Adrenal gland (tissue), 12 donors: ENCODE data around the gene XRCC5. TPM values are rescaled to one million over a fixed set of nuclear protein-coding genes. Genes with fewer than 3 reads are reported as not detected.

Experiments used
- DNase-seq, 7 donors: peaks; one replicate each; pipeline ENCODE4 v3.0.0-alpha.2; 2019 to 2020
- H3K27ac ChIP-seq, 5 donors: fragments of 200-600 bp; sonication (generic) in 4 of 5; 1 replicate in 3 of 5; 2 replicates in 2 of 5; pipeline versions ENCODE4 v1.5.1 to v1.8.0; 2016 to 2020; ENCODE audit warnings: mild to moderate bottlenecking in 1 of 5
- H3K27me3 ChIP-seq: fragments of 200-600 bp; 2 replicates; pipeline ENCODE4 v1.8.0; 2021
- H3K36me3 ChIP-seq, 2 donors: fragments of 200-600 bp; replicated peaks in 1 of 2; 1 replicate in 1 of 2; 2 replicates in 1 of 2; pipeline versions ENCODE4 v1.5.1 to v1.8.0; 2018 to 2022
- H3K4me1 ChIP-seq, 2 donors: fragments of 200-600 bp; replicated peaks in 1 of 2; 1 replicate in 1 of 2; 2 replicates in 1 of 2; pipeline versions ENCODE4 v1.5.1 to v1.8.0; 2018 to 2021
- H3K4me3 ChIP-seq, 4 donors: fragments of 200-600 bp; sonication (generic) in 3 of 4; one replicate each; pipeline ENCODE4 v1.5.1; 2016 to 2018
- H3K9me3 ChIP-seq, 3 donors: fragments of 200-600 bp; sonication (generic) in 1 of 3; replicated peaks in 1 of 3; 1 replicate in 2 of 3; 2 replicates in 1 of 3; pipeline versions ENCODE4 v1.5.1 to v1.8.0; 2016 to 2021
- POLR2A ChIP-seq, 2 donors: fragments of 450-650 bp; IDR thresholded peaks; one replicate each; pipeline ENCODE4 v1.6.1; 2017; ENCODE audit warnings: antibody characterized with exemption in 2 of 2, mild to moderate bottlenecking in 2 of 2, moderate library complexity in 1 of 2
- WGBS, 4 donors: extraction: QIAGEN DNeasy Blood & Tissue Kit in 2 of 4; methylation state at CpG; one replicate each; pipeline versions ENCODE4 v1.1.5 to v1.1.7; 2013 to 2017; 5-methylcytosine and 5-hydroxymethylcytosine counted together
- intact Hi-C, 2 donors: fragments of 100-400 bp; cut with DNase I; formaldehyde crosslinking; loops; one replicate each; pipeline versions ENCODE4 v1.14.1 to v1.15.0; 2022 to 2023
- polyA plus RNA-seq, 3 donors: library from polyadenylated mRNA; stranded (reverse); fragments of 200-250 nt in 2 of 3; fragments of 350-450 nt in 1 of 3; fragmentation: Illumina TruSeq in 1 of 3; extraction: RNeasy Lipid Tissue Mini Kit (QIAGEN cat#74804) in 1 of 3; gene quantifications; one replicate each; pipeline ENCODE4 v1.2.3, GENCODE V29; 2013 to 2014
- total RNA-seq, 9 donors: library from RNA; depleted of rRNA in 4 of 9; stranded (reverse); fragments of >200 nt in 4 of 9; fragments of 120-200 nt in 1 of 9; fragmentation: NEBNext Ultra II Directional in 1 of 9; extraction: Animal tissue kit (Norgen Biotek cat#: 25700) in 1 of 9; gene quantifications; one replicate each; pipeline versions ENCODE4 v1.1.0 to v1.2.4, GENCODE V29; 2013 to 2023
- TF ChIP-seq, protein P1 (sequence below), 6 experiments: fragments of 450-650 bp in 4 of 6; fragments of 200-600 bp in 2 of 6; sonication (generic) in 1 of 6; IDR thresholded peaks; 1 replicate in 5 of 6; 2 replicates in 1 of 6; pipeline versions ENCODE4 v1.5.1 to v1.8.0; 2016 to 2021; ENCODE audit warnings: antibody characterized with exemption in 6 of 6, mild to moderate bottlenecking in 2 of 6, moderate library complexity in 1 of 6
- donor health status: healthy with polysubstance abuse.
- donor health status: Bipolar disorder and iron deficiency.
- donor health status: DM: yes; HTN: yes; CAD: no.
- donor health status: DM: no; HTN: no; CAD: no.
- donor health status: DM: no; HTN: no; CAD: no.
- donor health status: DM: yes; HTN: yes; CAD: no.

The XRCC5 gene
- total and polyA plus RNA-seq, 12 donors: 58.4 to 224 (median 158) TPM

DNA sequence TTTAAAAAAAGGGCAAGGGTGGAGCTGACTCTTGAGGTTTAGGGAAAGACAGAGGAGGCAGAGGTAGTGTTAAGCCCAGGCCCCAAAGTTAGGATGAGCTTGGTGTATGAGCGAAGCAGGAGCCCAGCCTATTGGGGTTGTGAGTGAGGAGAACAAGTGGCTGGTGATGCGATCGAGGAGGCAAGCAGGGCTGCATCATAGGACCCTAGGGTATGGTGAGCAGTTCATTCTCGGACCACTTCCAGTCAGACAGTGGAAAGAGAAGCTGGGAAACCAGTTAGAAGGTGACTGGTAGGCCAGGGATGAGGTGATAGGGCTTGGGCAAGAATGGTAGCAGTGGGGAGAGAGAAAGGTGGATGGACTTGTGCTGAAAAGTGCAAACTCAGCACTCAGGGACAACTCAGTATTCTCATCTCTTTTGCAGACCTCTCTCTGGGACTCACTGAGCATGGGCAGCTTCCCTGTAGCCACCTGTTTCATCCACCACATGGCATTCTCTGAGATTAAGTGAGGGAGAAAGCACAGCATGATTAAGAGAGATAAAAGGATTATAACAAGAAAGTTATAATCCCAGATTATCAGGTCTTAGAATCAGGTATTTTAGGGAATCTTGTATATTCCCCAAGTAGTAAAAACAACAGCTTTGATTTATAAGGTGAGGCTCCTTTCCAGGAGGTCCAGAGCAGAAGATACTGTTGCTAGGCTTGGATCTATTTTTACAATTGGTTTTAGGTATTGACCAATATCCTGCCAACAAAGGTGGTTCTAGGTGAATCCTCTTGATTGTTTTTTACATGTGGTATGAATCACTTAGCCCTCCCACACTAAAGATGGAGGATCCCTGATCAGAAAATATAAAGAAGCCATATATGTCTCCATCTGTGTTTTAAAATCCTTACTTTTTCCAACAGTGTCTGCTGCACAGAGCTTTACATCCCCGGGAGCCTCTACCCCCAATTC lies 38.3 kb downstream of the XRCC5 start:
- TF ChIP-seq POLR2A (IDR thresholded peaks at IDR 0.05): no peak
- TF ChIP-seq, protein P1, sequence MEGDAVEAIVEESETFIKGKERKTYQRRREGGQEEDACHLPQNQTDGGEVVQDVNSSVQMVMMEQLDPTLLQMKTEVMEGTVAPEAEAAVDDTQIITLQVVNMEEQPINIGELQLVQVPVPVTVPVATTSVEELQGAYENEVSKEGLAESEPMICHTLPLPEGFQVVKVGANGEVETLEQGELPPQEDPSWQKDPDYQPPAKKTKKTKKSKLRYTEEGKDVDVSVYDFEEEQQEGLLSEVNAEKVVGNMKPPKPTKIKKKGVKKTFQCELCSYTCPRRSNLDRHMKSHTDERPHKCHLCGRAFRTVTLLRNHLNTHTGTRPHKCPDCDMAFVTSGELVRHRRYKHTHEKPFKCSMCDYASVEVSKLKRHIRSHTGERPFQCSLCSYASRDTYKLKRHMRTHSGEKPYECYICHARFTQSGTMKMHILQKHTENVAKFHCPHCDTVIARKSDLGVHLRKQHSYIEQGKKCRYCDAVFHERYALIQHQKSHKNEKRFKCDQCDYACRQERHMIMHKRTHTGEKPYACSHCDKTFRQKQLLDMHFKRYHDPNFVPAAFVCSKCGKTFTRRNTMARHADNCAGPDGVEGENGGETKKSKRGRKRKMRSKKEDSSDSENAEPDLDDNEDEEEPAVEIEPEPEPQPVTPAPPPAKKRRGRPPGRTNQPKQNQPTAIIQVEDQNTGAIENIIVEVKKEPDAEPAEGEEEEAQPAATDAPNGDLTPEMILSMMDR (IDR thresholded peaks at IDR 0.05): no peak
- no peak for DNase-seq
- peaks cover 0 to 93% of the 10 kb centered on the region in 2 donors for H3K36me3 ChIP-seq
- no peaks in the 10 kb centered on the region for H3K4me1 ChIP-seq
- no peak overlapping the region for H3K4me3 ChIP-seq
- no peak overlapping the region for H3K27ac ChIP-seq
- intact Hi-C loops: loop anchor here in 1 of 2 donors (10.0 kb wide), 1 partner anchor 257 kb away; no protein-coding TSS in a partner anchor
- WGBS, 4 donors: 93 to 98% (median 97%) methylated on average over 5 of the region's 5 CpGs
- no peaks in the 10 kb centered on the region for H3K27me3 ChIP-seq
- H3K9me3 ChIP-seq: no peaks in the 10 kb centered on the region

DNA sequence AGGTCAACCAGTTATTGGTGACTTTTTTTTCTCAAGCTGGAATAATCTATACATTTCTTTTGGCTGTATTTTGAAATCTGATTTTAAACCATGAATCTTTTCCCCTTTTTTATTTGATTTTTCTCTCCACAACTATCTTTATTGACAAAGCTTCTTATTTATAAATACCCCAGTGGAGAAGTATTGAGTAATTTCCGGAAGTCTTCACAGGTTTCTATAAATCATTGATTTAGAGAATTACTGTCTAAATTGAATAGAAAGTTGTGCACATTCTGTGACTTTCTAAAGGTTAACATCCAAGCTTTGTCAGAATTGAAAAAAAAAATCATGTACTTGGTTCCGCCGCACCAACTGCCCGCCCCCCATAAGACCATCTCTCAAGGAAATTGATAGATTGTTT lies 39.8 kb downstream of the XRCC5 start:
- Histone ChIP-seq H3K9me3 (no peaks in the 10 kb centered on the region), H3K27me3 (no peaks in the 10 kb centered on the region), H3K27ac (no peak overlapping the region), H3K4me3 (no peak overlapping the region), H3K4me1 (no peaks in the 10 kb centered on the region), H3K36me3 (peaks cover 0 to 91% of the 10 kb centered on the region in 2 donors)
- no peak for DNase-seq
- 95 to 96% (median 95%) methylated on average over 4 of the region's 4 CpGs for WGBS, 4 donors
- TF ChIP-seq, protein P1 (IDR thresholded peaks at IDR 0.05): no peak
- no peak for TF ChIP-seq POLR2A (IDR thresholded peaks at IDR 0.05)
- intact Hi-C loops: loop anchor here in 1 of 2 donors (10.0 kb wide), 1 partner anchor 256 kb away; no protein-coding TSS in a partner anchor

DNA sequence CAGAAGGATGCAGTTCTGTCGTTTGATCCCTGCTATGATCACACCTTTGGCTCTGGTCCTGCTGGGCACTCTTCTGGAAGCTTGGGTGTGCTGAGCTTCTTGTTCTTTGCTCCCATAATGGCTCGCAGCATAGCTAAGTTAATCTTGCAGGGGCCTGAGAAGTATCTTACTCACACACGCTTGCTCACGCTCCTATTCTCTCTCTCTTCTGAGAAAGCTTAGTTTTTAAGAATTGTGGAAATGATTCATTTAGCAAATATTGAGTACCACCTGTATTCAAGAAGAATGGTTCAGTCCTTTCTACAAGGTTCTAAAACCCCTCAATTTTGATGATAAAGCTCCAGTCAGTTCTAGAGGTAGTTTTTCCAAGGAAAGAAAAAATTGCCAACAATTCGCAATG lies 40.6 kb downstream of the XRCC5 start:
- H3K36me3 ChIP-seq: peaks cover 0 to 92% of the 10 kb centered on the region in 2 donors
- no peak overlapping the region for H3K27ac ChIP-seq
- no peak overlapping the region for H3K4me3 ChIP-seq
- no peak for DNase-seq
- WGBS, 4 donors: 81 to 86% (median 85%) methylated on average over 5 of the region's 5 CpGs
- TF ChIP-seq, protein P1 (IDR thresholded peaks at IDR 0.05): no peak
- no peak for TF ChIP-seq POLR2A (IDR thresholded peaks at IDR 0.05)
- intact Hi-C loops: loop anchor here in 1 of 2 donors (10.0 kb wide), 1 partner anchor 255 kb away; no protein-coding TSS in a partner anchor
- no peaks in the 10 kb centered on the region for H3K9me3 ChIP-seq
- H3K27me3 ChIP-seq: no peaks in the 10 kb centered on the region
- no peaks in the 10 kb centered on the region for H3K4me1 ChIP-seq

DNA sequence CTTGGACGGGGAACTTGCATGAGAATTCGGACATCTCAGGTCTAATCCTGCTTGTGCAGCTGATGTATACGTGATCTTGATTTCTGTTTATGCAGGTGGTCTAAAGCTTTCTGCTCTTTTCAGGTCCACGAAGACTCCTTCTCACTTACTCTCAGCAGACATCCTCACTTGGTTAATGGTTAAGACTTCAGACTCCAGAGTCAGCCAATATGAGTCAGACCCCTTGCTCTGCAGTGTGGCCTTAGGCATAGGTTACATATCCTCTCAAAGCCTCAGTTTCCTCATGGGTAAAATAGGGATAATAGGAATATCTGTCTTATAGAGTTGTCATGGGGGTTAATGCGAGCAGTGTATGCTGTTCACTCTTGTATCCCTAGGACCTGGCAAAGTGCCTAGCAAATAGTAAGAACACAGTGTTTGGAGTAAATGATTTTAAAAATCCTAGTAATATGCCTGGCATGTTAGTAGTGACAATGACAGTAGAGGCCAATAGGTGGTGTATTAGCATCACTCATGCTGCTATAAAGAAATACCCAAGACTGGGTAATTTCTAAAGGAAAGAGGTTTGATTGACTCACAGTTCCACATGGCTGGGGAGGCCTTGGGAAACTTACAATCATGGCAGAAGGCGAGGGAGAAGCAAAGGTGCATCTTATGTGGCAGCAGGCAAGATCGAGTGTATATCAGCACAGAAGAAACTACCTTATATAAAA lies 42.3 kb downstream of the XRCC5 start:
- Histone ChIP-seq H3K9me3 (no peaks in the 10 kb centered on the region), H3K27ac (peak overlapping the region in 1 of 5 donors; percentile 1), H3K36me3 (peaks cover 0 to 88% of the 10 kb centered on the region in 2 donors), H3K27me3 (no peaks in the 10 kb centered on the region), H3K4me1 (no peaks in the 10 kb centered on the region), H3K4me3 (no peak overlapping the region)
- intact Hi-C loops: no loop called here
- TF ChIP-seq, protein P1 (IDR thresholded peaks at IDR 0.05): peak in 5 of 6 experiments; percentile 28 to 49 (median 43)
- TF ChIP-seq POLR2A (IDR thresholded peaks at IDR 0.05): no peak
- WGBS, 4 donors: 89 to 93% (median 92%) methylated on average over 7 of the region's 7 CpGs
- no peak for DNase-seq
